Esophagus muscularis mucosa (tissue), 4 donors: ENCODE results near the gene PC.

ENCODE experiments used
- EP300 ChIP-seq: sonication (generic); formaldehyde crosslinking; IDR thresholded peaks from one replicate; pipeline ENCODE4 v1.6.1; 2017; ENCODE audit warnings: antibody characterized with exemption
- POLR2A ChIP-seq: fragments of 450-650 bp; IDR thresholded peaks from one replicate; pipeline ENCODE4 v1.6.1; 2017; ENCODE audit warnings: antibody characterized with exemption, moderate library complexity, mild to moderate bottlenecking, low read depth
- POLR2AphosphoS5 ChIP-seq, 2 donors: sonication (generic); formaldehyde crosslinking; IDR thresholded peaks; one replicate each; pipeline ENCODE4 v1.6.1; 2017; ENCODE audit warnings: antibody characterized with exemption in 2 of 2
- TF ChIP-seq, protein P1 (sequence below), 3 experiments: fragments of 200-600 bp in 2 of 3; fragments of 450-650 bp in 1 of 3; sonication (generic) in 2 of 3; IDR thresholded peaks; one replicate each; pipeline ENCODE4 v1.5.1; 2017 to 2019; ENCODE audit warnings: antibody characterized with exemption in 3 of 3, mild to moderate bottlenecking in 2 of 3, moderate library complexity in 1 of 3

DNA sequence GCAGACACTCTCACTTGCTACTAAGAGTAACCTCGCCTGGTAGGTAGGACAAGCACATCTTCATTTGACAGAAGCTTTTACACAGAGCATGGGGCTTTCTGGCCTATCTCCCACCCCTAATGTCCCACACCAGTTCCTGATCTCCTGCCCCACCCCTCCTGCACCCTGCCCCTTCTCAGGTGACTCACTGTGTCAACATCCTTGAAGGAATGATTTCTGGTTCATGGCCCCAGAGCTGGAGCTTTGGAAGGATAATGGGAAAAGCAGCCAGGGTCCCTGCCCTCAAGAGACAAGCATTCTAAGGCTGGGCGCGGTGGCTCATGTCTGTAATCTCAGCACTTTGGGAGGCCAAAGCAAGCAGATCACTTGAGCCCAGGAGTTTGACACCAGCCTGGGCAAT lies 54.1 kb downstream of the PC start:
- no peak for TF ChIP-seq POLR2AphosphoS5 (IDR thresholded peaks at IDR 0.05)
- no peak for TF ChIP-seq POLR2A
- TF ChIP-seq, protein P1, sequence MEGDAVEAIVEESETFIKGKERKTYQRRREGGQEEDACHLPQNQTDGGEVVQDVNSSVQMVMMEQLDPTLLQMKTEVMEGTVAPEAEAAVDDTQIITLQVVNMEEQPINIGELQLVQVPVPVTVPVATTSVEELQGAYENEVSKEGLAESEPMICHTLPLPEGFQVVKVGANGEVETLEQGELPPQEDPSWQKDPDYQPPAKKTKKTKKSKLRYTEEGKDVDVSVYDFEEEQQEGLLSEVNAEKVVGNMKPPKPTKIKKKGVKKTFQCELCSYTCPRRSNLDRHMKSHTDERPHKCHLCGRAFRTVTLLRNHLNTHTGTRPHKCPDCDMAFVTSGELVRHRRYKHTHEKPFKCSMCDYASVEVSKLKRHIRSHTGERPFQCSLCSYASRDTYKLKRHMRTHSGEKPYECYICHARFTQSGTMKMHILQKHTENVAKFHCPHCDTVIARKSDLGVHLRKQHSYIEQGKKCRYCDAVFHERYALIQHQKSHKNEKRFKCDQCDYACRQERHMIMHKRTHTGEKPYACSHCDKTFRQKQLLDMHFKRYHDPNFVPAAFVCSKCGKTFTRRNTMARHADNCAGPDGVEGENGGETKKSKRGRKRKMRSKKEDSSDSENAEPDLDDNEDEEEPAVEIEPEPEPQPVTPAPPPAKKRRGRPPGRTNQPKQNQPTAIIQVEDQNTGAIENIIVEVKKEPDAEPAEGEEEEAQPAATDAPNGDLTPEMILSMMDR (IDR thresholded peaks at IDR 0.05) = no peak
- no peak for TF ChIP-seq EP300
